ENCODE measurements around the gene CELA2B. TPM values are rescaled to one million over a fixed set of nuclear protein-coding genes. Genes with fewer than 3 reads are reported as not detected.

Gene CELA2B
- total and polyA plus RNA-seq, 2 of the 8 experiments (the other 6 are each of a cell fraction or from before 2014, with no cell fraction given): not detected

GRCh38 chr1:15445390-15446122, 30.3 kb upstream of the CELA2B start:
- no peak overlapping the region for H3K56ac ChIP-seq (replicated peaks; ENCODE audit: insufficient read length, low read depth, low read length)
- H4K20me1 ChIP-seq (replicated peaks in 1 of 2; ENCODE audit: control insufficient read depth in 1 of 2, insufficient read depth in 2 of 2, low read length in 2 of 2): no peaks in the 10 kb centered on the region
- H2BK15ac ChIP-seq (ENCODE audit: low read length): no peak overlapping the region
- no peak overlapping the region for H3K4ac ChIP-seq (replicated peaks; ENCODE audit: insufficient read length, low read depth, low read length)
- H2BK5ac ChIP-seq (ENCODE audit: low read depth, low read length): no peak overlapping the region
- FAIRE-seq (no peak), DNase-seq (ENCODE audit: low read depth in 1 of 2, low spot score in 2 of 2) (no peak)
- H3K79me2 ChIP-seq (ENCODE audit: control insufficient read depth in 1 of 2, insufficient read depth in 2 of 2, low read length in 2 of 2): no peaks in the 10 kb centered on the region
- no peaks in the 10 kb centered on the region for H3K9me3 ChIP-seq (ENCODE audit: insufficient read depth in 2 of 2, low read depth in 1 of 2, low read length in 1 of 2)
- ChIA-PET CTCF (ENCODE audit: partially characterized antibody) (interaction anchor here (0.7 to 2.2 kb wide), 3 partner anchors 10 to 122 kb away, joined by 4 to 6 read pairs (median 6); no protein-coding TSS in a partner anchor), POLR2A (ENCODE audit: partially characterized antibody) (no interaction called here)
- H3K27ac ChIP-seq (ENCODE audit: low read depth, low read length): no peak overlapping the region
- H2AK5ac ChIP-seq (ENCODE audit: low read depth, low read length): no peak overlapping the region
- no peaks in the 10 kb centered on the region for H3K27me3 ChIP-seq (replicated peaks in 1 of 4; ENCODE audit: control insufficient read depth in 3 of 4, extremely low read depth in 1 of 4, insufficient read depth in 3 of 4, low read length in 3 of 4)
- H3K4me1 ChIP-seq (replicated peaks in 1 of 4; ENCODE audit: control insufficient read depth in 3 of 4, insufficient read depth in 4 of 4, low read length in 3 of 4): no peaks in the 10 kb centered on the region
- no peak overlapping the region for H4K91ac ChIP-seq (replicated peaks; ENCODE audit: insufficient read length, low read length)
- no peak overlapping the region for H3K4me3 ChIP-seq (ENCODE audit: extremely low read depth in 1 of 4, insufficient read depth in 2 of 4, low read depth in 3 of 4, low read length in 4 of 4)
- H3K4me2 ChIP-seq (ENCODE audit: insufficient read depth in 1 of 2, low read depth in 2 of 2, low read length in 2 of 2): no peak overlapping the region
- H4K5ac ChIP-seq (ENCODE audit: insufficient read length, low read depth, low read length): no peak overlapping the region
- no peak overlapping the region for H2BK20ac ChIP-seq (ENCODE audit: low read length)
- H2BK120ac ChIP-seq (replicated peaks; ENCODE audit: low read depth, low read length): no peak overlapping the region
- H3K36me3 ChIP-seq (ENCODE audit: control insufficient read depth in 2 of 4, insufficient read depth in 4 of 4, low read length in 3 of 4): no peaks in the 10 kb centered on the region
- WGBS, 2 experiments (ENCODE audit: extremely low coverage in 1 of 2, insufficient coverage in 1 of 2, insufficient read length in 1 of 2, insufficient replicate concordance in 2 of 2, low coverage in 1 of 2, low lambda C conversion rate in 2 of 2, missing lambda C conversion rate in 1 of 2): 91% methylated on average over 14 of the region's 14 CpGs; no CpG with 5 or more reads in 1 of the 2 experiments
- H4K8ac ChIP-seq (ENCODE audit: extremely low read depth, insufficient read depth, low read length): no peak overlapping the region
- H2AFZ ChIP-seq (ENCODE audit: low read length): no peak overlapping the region
- no peak overlapping the region for H3K14ac ChIP-seq (ENCODE audit: insufficient read length)
- no peak for TF ChIP-seq CBX8 (IDR thresholded peaks at IDR 0.05; ENCODE audit: borderline replicate concordance, low read depth, low read length)
- TF ChIP-seq TAF7 (optimal IDR thresholded peaks at IDR 0.05; ENCODE audit: borderline replicate concordance, low read depth, low read length): no peak
- no peak for TF ChIP-seq NANOG (IDR thresholded peaks at IDR 0.05; ENCODE audit: insufficient read depth, low read depth, low read length, poor library complexity, severe bottlenecking)
- H3K23ac ChIP-seq (ENCODE audit: insufficient read length): no peak overlapping the region
- no peak overlapping the region for H3K9ac ChIP-seq (replicated peaks in 1 of 4; ENCODE audit: extremely low read depth in 1 of 4, low read depth in 3 of 4, low read length in 3 of 4)
- H3K79me1 ChIP-seq (ENCODE audit: low read depth, low read length): no peaks in the 10 kb centered on the region
- H2BK12ac ChIP-seq (ENCODE audit: low read depth, low read length): no peak overlapping the region
- no peaks in the 10 kb centered on the region; the same call in 1 of the 2 replicates for H3K23me2 ChIP-seq (ENCODE audit: low read depth, low read length)
- no peak overlapping the region for H3K18ac ChIP-seq (ENCODE audit: extremely low read depth, low read length)

Data from H1 (cell line).